ENCODE results near the gene PTPN11.
"Not testable (repeated sequence)": the region's sequence is repeated elsewhere in the genome, so short reads cannot be mapped to it uniquely, and the experiment has no call there.

Gene PTPN11

DNA sequence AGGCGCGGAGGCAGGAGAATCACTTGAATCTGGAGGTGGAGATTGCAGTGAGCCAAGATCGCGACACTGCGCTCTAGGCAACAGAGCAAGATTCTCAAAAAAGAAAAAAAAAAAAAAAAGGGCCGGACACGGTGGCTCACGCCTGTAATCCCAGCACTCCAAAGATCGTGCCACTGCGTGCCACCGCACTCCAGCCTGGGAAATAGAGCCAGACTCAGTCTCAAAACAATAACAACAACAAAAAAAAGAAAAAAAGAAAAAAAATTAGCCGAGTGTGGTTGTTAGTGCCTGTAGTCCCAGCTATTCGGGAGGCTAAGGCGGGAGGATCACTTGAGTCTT is 8.9 kb upstream of the PTPN11 start:
- DNase-seq = no peak

DNA sequence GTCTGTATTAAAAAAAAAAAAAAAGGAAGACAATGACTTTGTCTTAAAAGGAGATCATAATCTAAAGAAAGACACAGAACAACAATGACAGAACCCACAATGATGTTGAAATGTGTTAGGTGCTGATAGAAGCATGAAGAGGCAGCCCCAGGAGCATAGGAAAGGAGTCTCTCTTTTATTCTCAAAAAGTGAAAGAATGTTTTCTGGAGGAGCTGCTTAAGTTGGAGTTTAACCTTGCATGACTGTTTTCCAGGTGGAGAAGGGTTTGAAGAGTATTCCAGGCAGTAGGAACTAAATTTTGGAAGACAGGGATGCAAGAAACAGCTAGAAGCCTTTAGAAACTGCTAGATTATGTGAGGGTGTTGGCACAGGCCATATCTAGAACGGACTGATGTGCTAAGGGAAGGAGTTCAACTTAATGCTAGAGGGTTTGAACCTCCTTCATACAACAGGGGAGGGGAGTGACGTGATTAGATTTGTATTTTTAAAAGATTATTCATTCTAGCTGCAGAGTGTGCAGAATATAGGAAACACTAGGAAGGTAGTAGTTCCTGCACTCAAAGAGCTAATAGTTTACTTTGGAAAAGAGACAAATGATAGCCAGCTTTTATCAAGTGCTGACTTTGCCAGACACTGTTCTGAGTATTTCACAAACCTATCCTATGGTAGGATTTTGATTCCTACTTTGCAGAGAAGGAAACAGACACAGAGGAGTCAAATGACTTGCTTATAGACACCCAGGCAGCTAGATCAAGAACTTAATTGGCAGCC is 4.7 kb upstream of the PTPN11 start:
- DNase-seq = no peak

GRCh38 chr12:112415457-112415856 is 3.3 kb upstream of the PTPN11 start:
- DNase-seq = not testable (repeated sequence)

- no peak for DNase-seq
Observed at GRCh38 chr12:112418273-112418607, 507 bp upstream of the PTPN11 start.

GRCh38 chr12:112419297-112420133 is 768 bp downstream of the PTPN11 start:
- no peak for DNase-seq

- DNase-seq = no peak
Observed at GRCh38 chr12:112420740-112421139, 2.0 kb downstream of the PTPN11 start.

DNA sequence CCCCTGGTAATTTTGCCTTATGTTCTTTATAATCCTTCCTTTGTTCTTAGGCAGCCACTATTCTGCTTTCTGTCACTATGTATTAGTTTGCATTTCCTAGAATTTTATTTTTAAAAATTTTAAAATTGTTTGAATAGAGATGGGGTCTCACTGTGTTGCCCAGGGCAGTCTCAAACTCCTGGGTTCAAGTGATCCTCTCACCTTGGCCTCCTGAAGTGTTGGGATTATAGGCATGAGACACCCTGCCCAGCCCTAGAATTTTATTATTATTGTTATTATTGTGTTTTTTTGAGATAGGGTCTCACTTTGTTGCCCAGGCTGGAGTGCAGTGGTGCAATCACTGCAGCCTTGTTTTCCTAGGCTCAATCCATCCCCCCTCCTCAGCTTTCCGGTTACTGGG is 2.6 kb downstream of the PTPN11 start:
- DNase-seq = no peak

DNA sequence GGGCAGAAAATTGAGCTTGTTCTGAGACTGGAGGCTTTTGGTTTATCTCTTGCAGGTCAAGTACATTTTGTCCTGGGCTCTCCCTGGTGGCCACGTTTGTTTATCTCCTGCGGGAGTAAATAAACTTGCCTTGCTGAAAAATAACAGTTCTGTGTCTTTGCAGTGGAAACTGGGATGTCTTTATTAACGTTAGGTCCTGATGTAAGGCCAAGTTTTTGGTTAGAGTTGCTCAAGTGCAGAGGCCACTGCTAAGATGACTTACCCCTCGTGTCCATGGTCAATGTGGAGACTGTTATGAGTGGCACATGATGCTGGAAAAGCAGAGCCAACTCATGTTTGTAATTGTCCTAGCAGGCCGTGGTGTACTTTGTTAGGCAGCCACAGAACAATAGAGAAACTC is 3.8 kb downstream of the PTPN11 start:
- DNase-seq = no peak

DNA sequence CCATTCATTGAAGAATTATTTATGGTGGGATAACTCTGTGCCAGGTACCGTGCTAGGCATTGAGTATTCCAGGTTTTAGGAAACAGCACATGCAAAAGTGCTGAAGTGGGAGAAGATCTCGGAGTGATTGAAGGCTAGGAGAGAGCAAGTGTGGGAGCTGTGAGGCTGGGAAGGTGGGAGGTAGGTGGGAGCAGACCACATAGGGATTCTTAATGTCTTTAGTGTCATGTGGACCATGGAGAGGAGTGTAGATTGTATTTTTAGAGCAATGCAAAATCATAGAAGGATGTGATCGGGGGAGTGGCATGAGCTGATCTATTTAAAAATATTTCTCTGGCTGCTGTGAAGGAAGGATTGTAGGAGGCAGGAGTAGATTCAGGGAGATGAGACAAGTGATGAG is 5.4 kb downstream of the PTPN11 start:
- DNase-seq = no peak

DNA sequence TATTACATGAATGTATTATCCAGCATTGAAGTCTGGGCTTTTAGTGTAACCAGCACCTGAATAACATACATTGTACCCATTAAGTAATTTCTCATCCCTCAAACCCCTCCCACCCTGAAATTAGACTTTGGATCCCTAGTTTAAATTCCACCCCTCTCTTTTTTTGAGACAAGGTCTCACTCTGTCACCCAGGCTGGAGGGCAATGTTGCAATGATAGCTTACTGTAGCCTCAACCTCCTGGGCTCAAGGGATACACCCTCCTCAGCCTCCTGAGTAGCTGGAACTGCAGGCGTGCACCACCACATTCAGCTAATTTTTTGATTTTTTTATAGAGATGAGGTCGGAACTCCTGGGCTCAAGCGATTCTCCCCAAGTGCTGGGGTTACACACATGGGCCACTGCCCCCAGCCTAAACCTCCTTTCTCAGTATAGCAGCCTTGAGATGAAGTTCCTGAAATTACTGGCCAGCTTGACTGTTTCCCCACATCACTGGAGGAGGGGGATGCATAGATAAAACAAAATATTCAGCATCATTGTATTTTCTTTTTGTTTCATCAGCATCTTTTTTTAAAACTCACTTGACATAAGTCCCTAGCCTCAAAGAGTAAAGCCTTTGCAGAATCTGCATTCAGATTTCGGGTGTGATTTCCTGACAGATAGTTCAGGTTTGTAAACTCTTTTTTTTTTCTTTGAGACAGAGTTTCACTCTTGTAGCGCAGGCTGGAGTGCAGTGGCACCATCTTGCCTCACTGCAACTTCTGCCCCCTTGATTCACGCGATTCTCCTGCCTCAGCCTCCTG is 7.0 kb downstream of the PTPN11 start:
- DNase-seq = no peak

DNA sequence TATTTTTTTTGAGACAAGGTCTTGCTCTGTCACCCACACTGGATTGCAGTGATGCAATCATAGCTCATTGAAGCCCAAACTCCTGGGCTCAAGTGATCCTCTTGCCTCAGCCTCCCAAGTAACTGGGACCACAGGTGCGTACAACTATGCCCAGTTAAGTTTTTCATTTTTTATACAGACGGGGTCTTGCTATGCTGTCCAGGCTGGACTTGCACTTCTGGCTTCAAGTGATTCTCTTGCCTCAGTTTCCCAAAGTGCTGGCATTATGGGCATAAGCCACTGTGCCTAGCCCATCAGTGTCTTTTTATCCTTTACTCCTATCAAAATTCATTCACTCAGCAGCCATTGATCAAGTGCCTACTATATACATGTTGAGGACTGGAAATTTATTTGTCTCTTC is 9.0 kb downstream of the PTPN11 start:
- DNase-seq = no peak

- no peak for DNase-seq
Observed at GRCh38 chr12:112430929-112431328, 12.2 kb downstream of the PTPN11 start.

- DNase-seq = no peak
Observed at GRCh38 chr12:112431965-112432364, 13.2 kb downstream of the PTPN11 start.

DNA sequence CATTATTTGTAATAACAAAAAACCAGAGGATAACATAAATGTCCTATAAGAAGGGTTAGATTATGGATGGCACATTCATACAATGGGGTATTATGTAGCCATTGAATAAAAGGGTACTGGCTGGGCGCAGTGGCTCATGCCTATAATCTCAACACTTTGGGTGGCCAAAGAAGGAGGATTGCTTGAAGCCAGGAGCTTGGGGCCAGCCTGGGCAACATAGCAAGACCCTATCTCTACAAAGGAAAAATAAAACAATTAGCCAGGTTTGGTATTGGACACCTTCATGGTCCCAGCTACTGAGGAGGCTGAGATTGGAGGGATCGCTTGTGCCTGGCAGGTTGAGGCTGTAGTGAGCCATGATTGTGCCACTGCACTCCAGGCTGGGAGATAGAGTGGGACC is 14.8 kb downstream of the PTPN11 start:
- no peak for DNase-seq

DNA sequence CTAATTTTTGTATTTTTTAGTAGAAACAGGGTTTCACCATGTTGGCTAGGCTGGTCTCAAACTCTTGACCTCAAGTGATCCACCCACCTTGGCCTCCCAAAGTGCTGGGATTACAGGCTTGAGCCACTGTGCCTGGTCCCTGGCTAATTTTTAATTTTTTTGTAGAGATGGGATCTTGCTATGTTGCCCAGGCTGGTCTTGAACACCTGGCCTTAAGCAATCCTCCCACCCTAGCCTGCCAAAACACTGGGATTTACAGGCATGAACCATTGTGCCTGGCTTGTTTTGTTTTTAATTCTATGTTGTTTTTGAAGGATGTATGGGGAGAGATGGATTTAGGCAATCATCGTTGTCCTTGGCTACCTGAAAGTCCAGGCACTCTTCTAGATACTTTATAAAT is 19.9 kb downstream of the PTPN11 start:
- DNase-seq = not testable (repeated sequence)

GRCh38 chr12:112439769-112440168 is 21.0 kb downstream of the PTPN11 start:
- no peak for DNase-seq

GRCh38 chr12:112440653-112441052 is 21.9 kb downstream of the PTPN11 start:
- not testable (repeated sequence) for DNase-seq

DNA sequence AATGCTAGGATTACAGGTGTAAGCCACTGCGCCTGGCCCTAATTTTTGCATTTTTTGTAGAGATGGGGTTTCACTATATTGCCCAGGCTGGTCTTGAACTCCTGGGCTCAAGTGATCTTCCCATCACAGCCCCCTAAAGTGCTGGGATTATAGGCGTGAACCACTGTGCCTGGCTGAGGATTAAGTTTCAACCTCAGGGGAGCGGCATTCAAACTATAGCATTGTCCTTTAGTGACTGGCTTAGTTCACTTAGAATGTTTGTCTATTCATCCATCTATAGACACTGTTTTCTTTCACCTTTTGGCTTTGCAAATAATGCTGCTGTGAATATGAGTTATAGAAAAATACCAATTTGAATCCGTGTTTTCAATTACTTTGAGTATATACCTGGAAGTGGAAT is 25.2 kb downstream of the PTPN11 start:
- DNase-seq = no peak

GRCh38 chr12:112446008-112446725 is 27.4 kb downstream of the PTPN11 start:
- no peak for DNase-seq

- no peak for DNase-seq
Observed at GRCh38 chr12:112447106-112447505, 28.4 kb downstream of the PTPN11 start.

DNA sequence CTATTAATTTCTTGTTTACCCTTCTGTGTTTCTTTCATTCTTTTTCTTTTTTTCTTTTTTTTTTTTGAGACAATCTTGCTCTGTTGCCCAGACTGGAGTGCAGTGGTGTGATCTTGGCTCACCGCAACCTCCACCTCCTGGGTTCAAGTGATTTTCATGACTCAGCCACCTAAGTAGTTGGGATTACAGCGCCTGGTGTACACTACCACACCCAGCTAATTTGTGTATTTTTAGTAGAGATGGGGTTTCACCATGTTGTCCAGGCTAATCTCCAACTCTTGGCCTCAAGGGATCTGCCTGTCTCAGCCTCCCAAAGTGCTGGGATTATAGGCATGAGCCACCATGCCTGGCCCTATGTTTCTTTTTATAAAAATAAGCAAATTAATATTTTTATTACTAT is 29.4 kb downstream of the PTPN11 start:
- DNase-seq = not testable (repeated sequence)

DNA sequence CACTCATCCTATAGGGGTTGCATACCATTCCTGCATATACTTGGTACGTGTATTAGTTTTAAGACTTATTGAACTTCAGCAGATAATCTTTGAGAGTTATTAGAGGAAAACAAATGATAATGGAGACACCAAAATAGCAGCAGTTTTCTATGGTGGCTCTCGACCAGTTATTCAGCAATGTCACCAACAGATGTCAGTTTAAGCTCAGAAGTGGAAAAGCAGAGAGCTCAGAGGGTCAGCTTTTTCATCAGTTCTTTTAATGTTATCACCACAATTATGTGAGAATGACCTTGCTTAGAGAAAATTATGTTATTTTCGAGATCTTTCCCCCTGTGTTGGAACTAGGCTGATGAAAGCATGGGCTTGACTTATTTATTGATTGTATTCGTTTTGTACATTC is 32.0 kb downstream of the PTPN11 start:
- no peak for DNase-seq

DNA sequence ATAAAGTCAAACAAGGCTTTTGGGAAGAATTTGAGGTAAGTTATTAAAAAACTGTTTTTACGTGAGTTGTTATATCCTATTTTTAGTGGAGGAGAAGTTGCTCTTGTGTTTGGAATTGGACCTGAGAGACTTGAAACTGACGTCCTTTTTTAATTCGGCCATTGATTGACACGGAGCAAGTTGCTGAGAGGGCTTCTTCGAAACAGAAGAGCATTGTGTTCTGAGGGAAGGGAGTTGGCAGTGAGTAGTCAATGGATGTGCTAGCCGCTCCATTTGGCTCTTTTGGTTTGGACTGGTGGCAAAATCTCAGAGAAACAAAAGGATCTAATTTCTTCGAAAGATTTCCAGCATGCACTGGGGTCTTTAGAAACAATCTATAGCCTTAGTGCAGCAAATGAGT is 37.3 kb downstream of the PTPN11 start:
- no peak for DNase-seq

Data from NCI-H187 treated with DMSO at 0.1 percent for 48 hours (cell line).